DOHH2 (cell line): ENCODE results near the gene PDE7B.

Experiments used
- H3F3A ChIP-seq: fragments of 200-600 bp; sonication (generic), shearing (Covaris generic); 2 replicates; pipeline ENCODE4 v1.6.0; 2016; ENCODE audit warnings: antibody characterized with exemption, mild to moderate bottlenecking; ENCODE audit not compliant: control insufficient read depth, insufficient read depth
- H3K27ac ChIP-seq: fragments of 200-600 bp; sonication (generic); 2 replicates; pipeline ENCODE4 v1.5.1; 2014; ENCODE audit warnings: low read depth, mild to moderate bottlenecking, low read length, moderate library complexity
- H3K27me3 ChIP-seq: fragments of 200-600 bp; sonication (generic); 2 replicates; pipeline ENCODE4 v1.6.1; 2014; ENCODE audit warnings: mild to moderate bottlenecking, low read length, mixed read lengths; ENCODE audit not compliant: control insufficient read depth
- H3K36me3 ChIP-seq: fragments of 200-600 bp; sonication (generic); 2 replicates; pipeline ENCODE4 v1.6.1; 2014; ENCODE audit warnings: mild to moderate bottlenecking, low read length, moderate library complexity, mixed read lengths; ENCODE audit not compliant: control insufficient read depth
- H3K4me1 ChIP-seq: fragments of 200-600 bp; sonication (generic); 2 replicates; pipeline ENCODE4 v1.6.1; 2014; ENCODE audit warnings: mild to moderate bottlenecking, low read length, mixed read lengths; ENCODE audit not compliant: control insufficient read depth
- H3K4me2 ChIP-seq: fragments of 200-600 bp; sonication (generic); 2 replicates; pipeline ENCODE4 v1.6.0; 2014; ENCODE audit warnings: mild to moderate bottlenecking, low read length, moderate library complexity
- H3K4me3 ChIP-seq: fragments of 200-600 bp; sonication (generic); 2 replicates; pipeline ENCODE4 v1.5.1; 2014; ENCODE audit warnings: mild to moderate bottlenecking, low read length, mixed read lengths
- H3K79me2 ChIP-seq: fragments of 200-600 bp; sonication (generic); 2 replicates; pipeline ENCODE4 v1.6.1; 2014; ENCODE audit warnings: mild to moderate bottlenecking, low read length, mixed read lengths; ENCODE audit not compliant: control insufficient read depth
- H3K9me2 ChIP-seq: fragments of 200-600 bp; sonication (generic); replicated peaks from 2 replicates; pipeline ENCODE4 v1.6.1; 2014; ENCODE audit warnings: mild to moderate bottlenecking, low read length, mixed read lengths; ENCODE audit not compliant: control insufficient read depth
- H3K9me3 ChIP-seq: fragments of 200-600 bp; sonication (generic); 2 replicates; pipeline ENCODE4 v1.6.1; 2014; ENCODE audit warnings: antibody characterized with exemption, low read length, mixed read lengths; ENCODE audit not compliant: control insufficient read depth, insufficient read depth
- H4K20me1 ChIP-seq: fragments of 200-600 bp; sonication (generic); 2 replicates; pipeline ENCODE4 v1.6.0; 2014; ENCODE audit warnings: low read depth, mild to moderate bottlenecking, antibody characterized with exemption, low read length, moderate library complexity; ENCODE audit not compliant: control insufficient read depth, insufficient read depth
- CTCF ChIP-seq: fragments of 200-600 bp; sonication (generic); IDR thresholded peaks from one replicate; pipeline ENCODE4 v1.5.1; 2014; ENCODE audit warnings: antibody characterized with exemption, mild to moderate bottlenecking, low read depth, low read length; ENCODE audit not compliant: poor library complexity, severe bottlenecking
- EZH2phosphoT487 ChIP-seq: fragments of 200-600 bp; sonication (generic); IDR thresholded peaks from 2 replicates; pipeline ENCODE4 v1.6.1; 2017; ENCODE audit warnings: borderline replicate concordance, mild to moderate bottlenecking, antibody characterized with exemption, low read length, moderate library complexity, mixed read lengths

Gene PDE7B

GRCh38 chr6:136051140-136051775 is 199.8 kb downstream of the PDE7B start:
- no peaks in the 10 kb centered on the region for H4K20me1 ChIP-seq
- no peak overlapping the region for H3K4me2 ChIP-seq
- no peaks in the 10 kb centered on the region for H3K9me2 ChIP-seq
- no peaks in the 10 kb centered on the region for H3K9me3 ChIP-seq
- H3K4me3 ChIP-seq, result no peak overlapping the region
- H3K79me2 ChIP-seq, result no peaks in the 10 kb centered on the region
- TF ChIP-seq CTCF (no peak), EZH2phosphoT487 (no peak)
- H3K27ac ChIP-seq, result no peak overlapping the region
- H3K4me1 ChIP-seq, result no peaks in the 10 kb centered on the region
- H3K27me3 ChIP-seq, result no peaks in the 10 kb centered on the region
- H3F3A ChIP-seq, result no peaks in the 10 kb centered on the region
- H3K36me3 ChIP-seq, result no peaks in the 10 kb centered on the region

GRCh38 chr6:136052031-136052430 is 200.5 kb downstream of the PDE7B start:
- Histone ChIP-seq H3F3A (no peaks in the 10 kb centered on the region), H3K27me3 (no peaks in the 10 kb centered on the region), H3K4me1 (no peaks in the 10 kb centered on the region), H3K4me2 (no peak overlapping the region), H3K36me3 (no peaks in the 10 kb centered on the region), H3K79me2 (no peaks in the 10 kb centered on the region), H3K9me3 (no peaks in the 10 kb centered on the region), H3K27ac (no peak overlapping the region), H4K20me1 (no peaks in the 10 kb centered on the region), H3K9me2 (no peaks in the 10 kb centered on the region), H3K4me3 (no peak overlapping the region)
- no peak for TF ChIP-seq CTCF
- TF ChIP-seq EZH2phosphoT487, result no peak

GRCh38 chr6:136058852-136059251 is 207.4 kb downstream of the PDE7B start:
- H3K36me3 ChIP-seq, result no peaks in the 10 kb centered on the region
- no peaks in the 10 kb centered on the region for H4K20me1 ChIP-seq
- no peaks in the 10 kb centered on the region for H3K9me3 ChIP-seq
- H3K27me3 ChIP-seq, result no peaks in the 10 kb centered on the region; the same call in 1 of the 2 replicates
- no peak overlapping the region for H3K27ac ChIP-seq
- H3K79me2 ChIP-seq, result no peaks in the 10 kb centered on the region
- H3K9me2 ChIP-seq, result no peaks in the 10 kb centered on the region
- H3K4me3 ChIP-seq, result no peak overlapping the region
- H3K4me1 ChIP-seq, result no peaks in the 10 kb centered on the region
- no peak overlapping the region for H3K4me2 ChIP-seq
- no peaks in the 10 kb centered on the region for H3F3A ChIP-seq
- TF ChIP-seq EZH2phosphoT487 (no peak), CTCF (no peak)
